Mammary epithelial cell (primary cell): Measurements from ENCODE around the gene SLC6A19.
"Not testable (repeated sequence)": the region's sequence is repeated elsewhere in the genome, so short reads cannot be mapped to it uniquely, and the experiment has no call there.

Experiments
- EZH2 ChIP-seq: IDR thresholded peaks from 2 replicates; pipeline ENCODE4 v1.6.1; 2012; ENCODE audit warnings: low read length, inconsistent platforms, borderline replicate concordance
- TF ChIP-seq, protein P1 (sequence below), 2 donors: IDR thresholded peaks in 1 of 2; conservative IDR thresholded peaks in 1 of 2; 2 replicates each; pipeline ENCODE4 v1.5.1; 2011 to 2012; ENCODE audit warnings: inconsistent platforms in 2 of 2, low read length in 2 of 2, mild to moderate bottlenecking in 2 of 2, control low read depth in 1 of 2, low read depth in 1 of 2; ENCODE audit not compliant: insufficient read depth in 1 of 2; ENCODE audit errors: extremely low read depth in 1 of 2

DNA sequence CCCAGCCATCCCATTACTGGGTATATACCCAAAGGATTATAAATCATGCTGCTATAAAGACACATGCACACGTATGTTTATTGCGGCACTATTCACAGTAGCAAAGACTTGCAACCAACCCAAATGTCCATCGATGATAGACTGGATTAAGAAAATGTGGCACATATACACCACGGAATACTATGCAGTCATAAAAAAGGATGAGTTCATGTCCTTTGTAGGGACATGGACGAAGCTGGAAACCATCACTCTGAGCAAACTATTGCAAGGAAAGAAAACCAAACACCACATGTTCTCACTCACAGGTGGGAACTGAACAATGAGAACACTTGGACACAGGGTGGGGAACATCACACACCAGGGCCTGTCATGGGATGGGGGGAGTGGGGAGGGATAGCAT is 66.1 kb downstream of the SLC6A19 start:
- TF ChIP-seq, protein P1, sequence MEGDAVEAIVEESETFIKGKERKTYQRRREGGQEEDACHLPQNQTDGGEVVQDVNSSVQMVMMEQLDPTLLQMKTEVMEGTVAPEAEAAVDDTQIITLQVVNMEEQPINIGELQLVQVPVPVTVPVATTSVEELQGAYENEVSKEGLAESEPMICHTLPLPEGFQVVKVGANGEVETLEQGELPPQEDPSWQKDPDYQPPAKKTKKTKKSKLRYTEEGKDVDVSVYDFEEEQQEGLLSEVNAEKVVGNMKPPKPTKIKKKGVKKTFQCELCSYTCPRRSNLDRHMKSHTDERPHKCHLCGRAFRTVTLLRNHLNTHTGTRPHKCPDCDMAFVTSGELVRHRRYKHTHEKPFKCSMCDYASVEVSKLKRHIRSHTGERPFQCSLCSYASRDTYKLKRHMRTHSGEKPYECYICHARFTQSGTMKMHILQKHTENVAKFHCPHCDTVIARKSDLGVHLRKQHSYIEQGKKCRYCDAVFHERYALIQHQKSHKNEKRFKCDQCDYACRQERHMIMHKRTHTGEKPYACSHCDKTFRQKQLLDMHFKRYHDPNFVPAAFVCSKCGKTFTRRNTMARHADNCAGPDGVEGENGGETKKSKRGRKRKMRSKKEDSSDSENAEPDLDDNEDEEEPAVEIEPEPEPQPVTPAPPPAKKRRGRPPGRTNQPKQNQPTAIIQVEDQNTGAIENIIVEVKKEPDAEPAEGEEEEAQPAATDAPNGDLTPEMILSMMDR (conservative IDR thresholded peaks at IDR 0.05 in 1 of 2, IDR thresholded peaks at IDR 0.05 in 1 of 2; ENCODE audit: extremely low read depth in 1 of 2, insufficient read depth in 1 of 2, low read depth in 1 of 2, low read length in 2 of 2), result not testable (repeated sequence)
- TF ChIP-seq EZH2, result not testable (repeated sequence)
